Measurements from ENCODE around the gene CYBA. TPM values are rescaled to one million over a fixed set of nuclear protein-coding genes. Genes with fewer than 3 reads are reported as not detected.

Gene CYBA
- total RNA-seq, 1 donor: 250 TPM

GRCh38 chr16:88681709-88682451, 31.0 kb upstream of the CYBA start:
- no peak for DNase-seq (ENCODE audit: insufficient read length, low spot score, missing footprints)
- H4K20me1 ChIP-seq (ENCODE audit: insufficient read depth, low read length): peaks cover 2% of the 10 kb centered on the region

GRCh38 chr16:88681084-88681680, 30.3 kb upstream of the CYBA start:
- Histone ChIP-seq H3K4me3 (ENCODE audit: insufficient read depth, low read length) (no peak overlapping the region), H3K4me2 (ENCODE audit: insufficient read depth, low read length) (peak overlapping the region; percentile 34), H4K20me1 (ENCODE audit: insufficient read depth, low read length) (peaks cover 2% of the 10 kb centered on the region), H3K4me1 (ENCODE audit: insufficient read depth, low read length) (peaks cover 22% of the 10 kb centered on the region), H3K27ac (ENCODE audit: low read depth, low read length) (no peak overlapping the region), H3K9me3 (ENCODE audit: low read depth, low read length) (no peaks in the 10 kb centered on the region), H3K27me3 (ENCODE audit: insufficient read depth, low read length) (peaks cover 37% of the 10 kb centered on the region), H3K36me3 (ENCODE audit: insufficient read depth, low read length) (no peaks in the 10 kb centered on the region), H3K79me2 (ENCODE audit: insufficient read depth, low read length) (no peaks in the 10 kb centered on the region), H2AFZ (ENCODE audit: low read length) (no peak overlapping the region)
- no peak for DNase-seq (ENCODE audit: insufficient read length, low spot score, missing footprints)
- no peak for TF ChIP-seq CTCF (IDR thresholded peaks at IDR 0.05; ENCODE audit: extremely low read depth, low read depth, low read length)

More at GRCh38 chr16:88681709-88682451, 31.0 kb upstream of the CYBA start:
- TF ChIP-seq CTCF (IDR thresholded peaks at IDR 0.05; ENCODE audit: extremely low read depth, low read depth, low read length): no peak
- Histone ChIP-seq H3K27me3 (ENCODE audit: insufficient read depth, low read length) (peaks cover 37% of the 10 kb centered on the region), H3K27ac (ENCODE audit: low read depth, low read length) (no peak overlapping the region), H3K4me3 (ENCODE audit: insufficient read depth, low read length) (no peak overlapping the region), H3K4me1 (ENCODE audit: insufficient read depth, low read length) (peaks cover 27% of the 10 kb centered on the region), H3K4me2 (ENCODE audit: insufficient read depth, low read length) (peak overlapping the region; percentile 34), H3K9me3 (ENCODE audit: low read depth, low read length) (no peaks in the 10 kb centered on the region), H2AFZ (ENCODE audit: low read length) (peak overlapping the region; percentile 15), H3K36me3 (ENCODE audit: insufficient read depth, low read length) (no peaks in the 10 kb centered on the region), H3K79me2 (ENCODE audit: insufficient read depth, low read length) (no peaks in the 10 kb centered on the region)

- H3K36me3 ChIP-seq (ENCODE audit: insufficient read depth, low read length): no peaks in the 10 kb centered on the region
- H3K4me2 ChIP-seq (ENCODE audit: insufficient read depth, low read length): no peak overlapping the region
- H3K27me3 ChIP-seq (ENCODE audit: insufficient read depth, low read length): peaks cover 37% of the 10 kb centered on the region
- TF ChIP-seq CTCF (IDR thresholded peaks at IDR 0.05; ENCODE audit: extremely low read depth, low read depth, low read length): no peak
- no peak overlapping the region for H2AFZ ChIP-seq (ENCODE audit: low read length)
- H3K9me3 ChIP-seq (ENCODE audit: low read depth, low read length): no peaks in the 10 kb centered on the region
- no peak overlapping the region for H3K27ac ChIP-seq (ENCODE audit: low read depth, low read length)
- no peaks in the 10 kb centered on the region for H3K79me2 ChIP-seq (ENCODE audit: insufficient read depth, low read length)
- H3K4me3 ChIP-seq (ENCODE audit: insufficient read depth, low read length): no peak overlapping the region
- H3K4me1 ChIP-seq (ENCODE audit: insufficient read depth, low read length): peaks cover 18% of the 10 kb centered on the region
- no peak for DNase-seq (ENCODE audit: insufficient read length, low spot score, missing footprints)
- H4K20me1 ChIP-seq (ENCODE audit: insufficient read depth, low read length): peaks cover 2% of the 10 kb centered on the region
Measured at GRCh38 chr16:88680554-88681083, 29.8 kb upstream of the CYBA start.

Data from osteoblast (primary cell).